A549 treated with CORT108297 at 1 μM for 4 hours (cell line): ENCODE results near the gene STK33. TPM values are rescaled to one million over a fixed set of nuclear protein-coding genes. Genes with fewer than 3 reads are reported as not detected.

Source experiments
- total RNA-seq: library from RNA; stranded (reverse); fragments of 200-300 nt; extraction: Qiagen RNA extraction; gene quantifications from 5 replicates; pipeline ENCODE4 v1.2.3, GENCODE V29; 2022

Gene STK33
- 3.2 to 5.2 TPM (median 4.4 TPM) in 5 replicates for total RNA-seq

GRCh38 chr11:8593935-8594909, at the start of gene STK33:
STK33 (minus strand) TSS chr11:8594228; CDS start chr11:8474905, 119,323 bp downstream.

Other genes starting within 250 kb of the STK33 start
- gene TRIM66, start 88.4 kb upstream of the STK33 start, total RNA-seq = 1.7 to 2.8 TPM (median 2.3 TPM) in 5 replicates
- gene RPL27A, start 88.6 kb upstream of the STK33 start, total RNA-seq = 2,465 to 2,709 TPM (median 2,546 TPM) in 5 replicates